KMS-11 (cell line): ENCODE measurements around the gene NEDD4L.

Experiments used
- H2AFZ ChIP-seq: fragments of 200-600 bp; sonication (generic); 2 replicates; pipeline ENCODE4 v1.6.1; 2016; ENCODE audit warnings: antibody characterized with exemption, mixed run types, low read depth
- H3K27ac ChIP-seq: fragments of 200-600 bp; sonication (generic); 2 replicates; pipeline ENCODE4 v1.6.1; 2016; ENCODE audit warnings: mild to moderate bottlenecking, mixed run types
- H3K27me3 ChIP-seq: fragments of 200-600 bp; sonication (generic); 2 replicates; pipeline ENCODE4 v1.6.1; 2017; ENCODE audit warnings: mild to moderate bottlenecking, low read depth, mixed run types, moderate library complexity; ENCODE audit not compliant: insufficient read depth
- H3K36me3 ChIP-seq: fragments of 200-600 bp; sonication (generic); 2 replicates; pipeline ENCODE4 v1.6.1; 2017; ENCODE audit warnings: mild to moderate bottlenecking, mixed run types; ENCODE audit not compliant: insufficient read depth
- H3K4me1 ChIP-seq: fragments of 200-600 bp; sonication (generic); 2 replicates; pipeline ENCODE4 v1.6.1; 2016; ENCODE audit warnings: mild to moderate bottlenecking, low read depth, mixed run types; ENCODE audit not compliant: poor library complexity, severe bottlenecking
- H3K4me2 ChIP-seq: fragments of 200-600 bp; sonication (generic); 2 replicates; pipeline ENCODE4 v1.7.0; 2016; ENCODE audit warnings: mild to moderate bottlenecking, mixed run types
- H3K4me3 ChIP-seq: fragments of 200-600 bp; sonication (generic); IDR thresholded peaks from 2 replicates; pipeline ENCODE4 v1.6.1; 2017; ENCODE audit warnings: low read depth, low read length, mixed read lengths; ENCODE audit not compliant: insufficient read depth
- H3K79me2 ChIP-seq: fragments of 200-600 bp; sonication (generic); 2 replicates; pipeline ENCODE4 v1.6.1; 2016; ENCODE audit warnings: low read depth, mixed run types; ENCODE audit not compliant: insufficient read depth
- H3K9ac ChIP-seq: fragments of 200-600 bp; sonication (generic); 2 replicates; pipeline ENCODE4 v1.6.1; 2016; ENCODE audit warnings: mild to moderate bottlenecking, mixed run types
- H4K20me1 ChIP-seq: fragments of 200-600 bp; sonication (generic); 2 replicates; pipeline ENCODE4 v1.6.1; 2016; ENCODE audit warnings: mild to moderate bottlenecking, mixed run types; ENCODE audit not compliant: insufficient read depth
- TF ChIP-seq, protein P1 (sequence below): fragments of 200-600 bp; sonication (generic); conservative IDR thresholded peaks from 2 replicates; pipeline ENCODE4 v1.6.1; 2017; ENCODE audit warnings: low read depth, mild to moderate bottlenecking, antibody characterized with exemption, low read length, moderate library complexity, mixed read lengths

NEDD4L gene

GRCh38 chr18:58017267-58017666, 26.8 kb upstream of the NEDD4L start:
- Histone ChIP-seq H3K79me2 (no peaks in the 10 kb centered on the region), H3K27ac (no peak overlapping the region), H3K36me3 (no peaks in the 10 kb centered on the region), H3K4me3 (no peak overlapping the region), H3K27me3 (no peaks in the 10 kb centered on the region), H3K4me1 (peaks cover 10% of the 10 kb centered on the region), H3K4me2 (no peak overlapping the region), H3K9ac (no peak overlapping the region), H2AFZ (no peak overlapping the region), H4K20me1 (no peaks in the 10 kb centered on the region)
- TF ChIP-seq, protein P1, sequence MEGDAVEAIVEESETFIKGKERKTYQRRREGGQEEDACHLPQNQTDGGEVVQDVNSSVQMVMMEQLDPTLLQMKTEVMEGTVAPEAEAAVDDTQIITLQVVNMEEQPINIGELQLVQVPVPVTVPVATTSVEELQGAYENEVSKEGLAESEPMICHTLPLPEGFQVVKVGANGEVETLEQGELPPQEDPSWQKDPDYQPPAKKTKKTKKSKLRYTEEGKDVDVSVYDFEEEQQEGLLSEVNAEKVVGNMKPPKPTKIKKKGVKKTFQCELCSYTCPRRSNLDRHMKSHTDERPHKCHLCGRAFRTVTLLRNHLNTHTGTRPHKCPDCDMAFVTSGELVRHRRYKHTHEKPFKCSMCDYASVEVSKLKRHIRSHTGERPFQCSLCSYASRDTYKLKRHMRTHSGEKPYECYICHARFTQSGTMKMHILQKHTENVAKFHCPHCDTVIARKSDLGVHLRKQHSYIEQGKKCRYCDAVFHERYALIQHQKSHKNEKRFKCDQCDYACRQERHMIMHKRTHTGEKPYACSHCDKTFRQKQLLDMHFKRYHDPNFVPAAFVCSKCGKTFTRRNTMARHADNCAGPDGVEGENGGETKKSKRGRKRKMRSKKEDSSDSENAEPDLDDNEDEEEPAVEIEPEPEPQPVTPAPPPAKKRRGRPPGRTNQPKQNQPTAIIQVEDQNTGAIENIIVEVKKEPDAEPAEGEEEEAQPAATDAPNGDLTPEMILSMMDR = no peak

DNA sequence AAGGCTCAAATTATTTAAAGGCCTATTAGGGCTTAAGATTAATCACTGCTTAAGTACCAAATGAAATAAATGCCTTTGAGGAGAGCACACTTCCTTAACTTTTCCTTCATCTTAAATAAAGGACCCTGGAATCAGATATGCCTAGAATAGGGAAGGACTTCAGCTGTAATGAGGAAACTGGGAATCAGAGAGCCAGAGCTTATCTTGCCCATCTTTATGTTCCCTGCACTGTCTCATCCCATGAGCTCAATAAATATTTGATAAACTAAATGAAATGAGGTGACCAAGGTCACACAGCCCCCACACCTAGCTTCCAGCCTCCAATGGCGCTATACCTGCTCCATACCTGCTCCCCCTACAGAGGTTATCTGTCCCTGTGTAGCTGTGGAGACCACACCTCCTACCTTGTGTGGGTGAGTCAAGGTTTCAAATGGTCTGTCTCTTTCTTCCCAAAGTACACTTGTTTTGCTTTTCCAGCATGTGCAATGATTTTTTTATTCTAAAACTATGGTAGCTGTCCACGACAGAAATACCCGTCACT, 23.4 kb upstream of the NEDD4L start:
- H3K4me1 ChIP-seq = peaks cover 10% of the 10 kb centered on the region
- no peaks in the 10 kb centered on the region for H3K79me2 ChIP-seq
- no peak overlapping the region for H3K27ac ChIP-seq
- H3K27me3 ChIP-seq = no peaks in the 10 kb centered on the region
- no peak overlapping the region for H2AFZ ChIP-seq
- no peak overlapping the region for H3K9ac ChIP-seq
- no peaks in the 10 kb centered on the region for H3K36me3 ChIP-seq
- TF ChIP-seq, protein P1 = no peak
- no peak overlapping the region for H3K4me3 ChIP-seq
- no peaks in the 10 kb centered on the region for H4K20me1 ChIP-seq
- H3K4me2 ChIP-seq = no peak overlapping the region; the same call in 1 of the 2 replicates

GRCh38 chr18:58021504-58021903, 22.5 kb upstream of the NEDD4L start:
- Histone ChIP-seq H3K4me3 (no peak overlapping the region), H3K79me2 (no peaks in the 10 kb centered on the region), H3K27ac (no peak overlapping the region), H3K27me3 (no peaks in the 10 kb centered on the region), H2AFZ (0 out of 2 replicates have a peak overlapping the region, but pooled peaks have one; percentile 20), H3K36me3 (no peaks in the 10 kb centered on the region), H4K20me1 (no peaks in the 10 kb centered on the region), H3K9ac (no peak overlapping the region), H3K4me2 (no peak overlapping the region), H3K4me1 (peaks cover 10% of the 10 kb centered on the region)
- TF ChIP-seq, protein P1 = no peak

- Histone ChIP-seq H3K9ac (no peak overlapping the region), H3K27me3 (no peaks in the 10 kb centered on the region), H3K4me2 (no peak overlapping the region), H3K36me3 (no peaks in the 10 kb centered on the region), H3K4me1 (peaks cover 10% of the 10 kb centered on the region), H3K4me3 (no peak overlapping the region), H4K20me1 (no peaks in the 10 kb centered on the region), H3K27ac (no peak overlapping the region), H2AFZ (no peak overlapping the region), H3K79me2 (no peaks in the 10 kb centered on the region)
- TF ChIP-seq, protein P1 = no peak
Measured at GRCh38 chr18:58023108-58023507, 20.9 kb upstream of the NEDD4L start.
